Epithelial cell of proximal tubule (primary cell): ENCODE measurements around the gene OTOA. TPM values are rescaled to one million over a fixed set of nuclear protein-coding genes. Genes with fewer than 3 reads are reported as not detected.
"Not testable (repeated sequence)": the region's sequence is repeated elsewhere in the genome, so short reads cannot be mapped to it uniquely, and the experiment has no call there.

Source experiments
- DNase-seq: peaks from one replicate; pipeline ENCODE4 v3.0.0-alpha.2; 2011; ENCODE audit warnings: low read depth
- H3K4me3 ChIP-seq: 2 replicates; pipeline ENCODE4 v1.5.1; 2011; ENCODE audit warnings: low read depth, mild to moderate bottlenecking, low read length
- CTCF ChIP-seq: conservative IDR thresholded peaks from 2 replicates; pipeline ENCODE4 v1.5.1; 2012; ENCODE audit warnings: low read depth, mild to moderate bottlenecking, low read length
- total RNA-seq: library from RNA; depleted of rRNA; stranded (reverse); fragments of >200 nt; gene quantifications from 2 replicates; pipeline ENCODE4 v1.2.3, GENCODE V29; 2015

The OTOA gene
- total RNA-seq, 1 donor from 2014 or later: not detected

DNA sequence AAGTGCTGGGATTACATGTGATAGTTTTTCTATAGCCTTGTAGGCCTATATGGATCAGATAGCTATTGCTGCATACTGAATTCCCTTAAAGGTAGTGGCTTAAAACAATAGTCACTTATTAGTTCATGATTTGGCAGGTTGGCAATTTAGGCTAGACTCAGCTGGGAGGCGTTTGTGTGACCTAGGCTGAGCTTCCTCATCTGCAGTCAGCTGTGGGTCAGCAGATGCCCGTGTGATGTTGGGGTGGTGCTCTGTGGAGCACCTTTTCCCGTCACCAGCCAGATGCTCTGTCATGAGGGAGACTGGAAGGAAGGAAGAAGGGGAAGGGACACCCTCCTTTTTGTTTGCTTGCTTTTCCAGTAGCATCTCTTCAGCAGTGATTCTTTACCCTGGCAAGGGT lies 129.5 kb downstream of the OTOA start:
- H3K4me3 ChIP-seq, DNase-seq: not testable (repeated sequence)

- DNase-seq, H3K4me3 ChIP-seq: not testable (repeated sequence)
Measured at GRCh38 chr16:21798601-21799000, 134.8 kb downstream of the OTOA start.

DNA sequence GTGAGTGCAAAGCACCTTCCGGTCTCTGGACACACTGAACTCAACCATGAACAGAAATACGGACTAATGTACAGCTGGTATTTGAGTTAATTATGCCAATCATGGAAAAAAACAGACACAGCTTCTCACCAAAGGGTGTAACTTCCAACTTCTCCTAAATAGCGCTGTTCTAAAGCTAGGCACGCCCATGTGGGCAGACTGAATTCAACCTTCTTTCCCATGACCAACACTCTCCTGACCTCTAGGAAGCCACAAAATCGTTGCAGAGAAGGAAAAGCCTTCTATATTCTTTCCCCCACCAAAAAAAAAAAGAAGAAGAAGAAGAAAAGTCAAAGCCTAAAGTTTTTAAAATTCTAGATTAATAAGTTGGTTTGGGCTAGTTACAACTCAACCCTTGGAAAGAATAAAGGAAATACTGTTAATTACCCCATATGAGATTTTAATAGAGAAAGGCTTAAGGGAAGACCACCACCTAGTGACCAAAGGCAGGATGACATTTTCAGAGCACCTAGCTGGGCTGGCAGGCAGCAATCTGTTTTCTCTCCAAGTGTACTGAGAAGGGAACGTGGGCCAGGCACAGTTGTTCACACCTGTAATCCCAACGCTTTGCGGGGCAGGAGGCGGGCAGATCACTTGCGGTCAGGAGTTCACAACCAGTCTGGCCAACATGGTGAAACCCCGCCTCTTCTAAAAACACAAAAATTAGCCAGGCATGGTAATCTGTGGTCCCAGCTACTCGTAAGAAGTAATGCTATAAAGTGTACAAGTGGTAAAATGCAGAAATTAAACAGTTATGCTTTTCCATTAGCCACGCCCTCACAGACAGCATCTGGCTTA lies 138.0 kb downstream of the OTOA start:
- DNase-seq: not testable (repeated sequence)
- TF ChIP-seq CTCF: peak; percentile 51

GRCh38 chr16:21802375-21802663 lies 138.6 kb downstream of the OTOA start:
- not testable (repeated sequence) for H3K4me3 ChIP-seq, DNase-seq

More for the DNA sequence above, 138.0 kb downstream of the OTOA start:
- H3K4me3 ChIP-seq: not testable (repeated sequence)

Other genes with a start within 250 kb of the OTOA start
- 149 and 152 TPM in 2 replicates for gene METTL9, start 64.4 kb upstream of the OTOA start, total RNA-seq
- gene IGSF6, start 11.4 kb upstream of the OTOA start, total RNA-seq: not detected in 2 replicates
- 10.1 and 32.2 TPM in 2 replicates for gene NPIPB4, start 193.8 kb downstream of the OTOA start, total RNA-seq